ENCODE data around the gene ABCA2. TPM values are rescaled to one million over a fixed set of nuclear protein-coding genes. Genes with fewer than 3 reads are reported as not detected.

The ABCA2 gene
- total and polyA plus RNA-seq, 11 donors: 13.1 to 44.3 (median 30.6) TPM

GRCh38 chr9:137057545-137057944 lies 29.5 kb upstream of the ABCA2 start:
- Histone ChIP-seq H3K36me3 (no peaks in the 10 kb centered on the region), H3K27me3 (peaks cover 2 to 27% (median 14%) of the 10 kb centered on the region in 9 donors), H3K4me1 (peaks cover 15 to 46% (median 33%) of the 10 kb centered on the region in 12 donors), H3K27ac (no peak overlapping the region), H3K4me3 (no peak overlapping the region), H3K9me3 (no peaks in the 10 kb centered on the region)
- ATAC-seq (no peak), DNase-seq (no peak)
- intact Hi-C loops (cut with DNase I): no loop called here
- WGBS, 4 donors: 65 to 80% (median 71%) methylated on average over 16 of the region's 16 CpGs
- TF ChIP-seq, protein P1, sequence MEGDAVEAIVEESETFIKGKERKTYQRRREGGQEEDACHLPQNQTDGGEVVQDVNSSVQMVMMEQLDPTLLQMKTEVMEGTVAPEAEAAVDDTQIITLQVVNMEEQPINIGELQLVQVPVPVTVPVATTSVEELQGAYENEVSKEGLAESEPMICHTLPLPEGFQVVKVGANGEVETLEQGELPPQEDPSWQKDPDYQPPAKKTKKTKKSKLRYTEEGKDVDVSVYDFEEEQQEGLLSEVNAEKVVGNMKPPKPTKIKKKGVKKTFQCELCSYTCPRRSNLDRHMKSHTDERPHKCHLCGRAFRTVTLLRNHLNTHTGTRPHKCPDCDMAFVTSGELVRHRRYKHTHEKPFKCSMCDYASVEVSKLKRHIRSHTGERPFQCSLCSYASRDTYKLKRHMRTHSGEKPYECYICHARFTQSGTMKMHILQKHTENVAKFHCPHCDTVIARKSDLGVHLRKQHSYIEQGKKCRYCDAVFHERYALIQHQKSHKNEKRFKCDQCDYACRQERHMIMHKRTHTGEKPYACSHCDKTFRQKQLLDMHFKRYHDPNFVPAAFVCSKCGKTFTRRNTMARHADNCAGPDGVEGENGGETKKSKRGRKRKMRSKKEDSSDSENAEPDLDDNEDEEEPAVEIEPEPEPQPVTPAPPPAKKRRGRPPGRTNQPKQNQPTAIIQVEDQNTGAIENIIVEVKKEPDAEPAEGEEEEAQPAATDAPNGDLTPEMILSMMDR (IDR thresholded peaks at IDR 0.05): no peak
- TF ChIP-seq POLR2A (IDR thresholded peaks at IDR 0.05): no peak

GRCh38 chr9:137056739-137057415 lies 28.8 kb upstream of the ABCA2 start:
- TF ChIP-seq POLR2A (IDR thresholded peaks at IDR 0.05): no peak
- TF ChIP-seq, protein P1 (IDR thresholded peaks at IDR 0.05): no peak
- Histone ChIP-seq H3K4me3 (no peak overlapping the region), H3K9me3 (no peaks in the 10 kb centered on the region), H3K4me1 (peaks cover 15 to 49% (median 34%) of the 10 kb centered on the region in 12 donors), H3K27ac (peak overlapping the region in 2 of 12 donors; percentile 80 to 83), H3K36me3 (no peaks in the 10 kb centered on the region), H3K27me3 (peaks cover 3 to 32% (median 17%) of the 10 kb centered on the region in 9 donors)
- DNase-seq (no peak), ATAC-seq (no peak)
- WGBS, 4 donors: 73 to 76% (median 75%) methylated on average over 17 of the region's 17 CpGs
- intact Hi-C loops (cut with DNase I): no loop called here

- ATAC-seq (peak; percentile 86 to 95 (median 88)), DNase-seq (peak; percentile 94 to 95 (median 94))
- H3K27ac ChIP-seq: peak overlapping the region; percentile 49 to 89 (median 81)
- peak overlapping the region in 2 of 12 donors; percentile 4 to 13 for H3K4me3 ChIP-seq
- H3K27me3 ChIP-seq: peaks cover 3 to 43% (median 21%) of the 10 kb centered on the region in 9 donors
- intact Hi-C loops (cut with DNase I): no loop called here
- TF ChIP-seq, protein P1 (IDR thresholded peaks at IDR 0.05): no peak
- TF ChIP-seq POLR2A (IDR thresholded peaks at IDR 0.05): no peak
- no peaks in the 10 kb centered on the region for H3K36me3 ChIP-seq
- H3K9me3 ChIP-seq: no peaks in the 10 kb centered on the region
- 12 to 29% (median 16%) methylated on average over 16 to 28 of the region's 28 CpGs for WGBS, 4 donors
- peaks cover 15 to 49% (median 34%) of the 10 kb centered on the region in 12 donors for H3K4me1 ChIP-seq
These were observed 27.6 kb upstream of the ABCA2 start for GRCh38 chr9:137055385-137056364.
